SK-N-SH treated with all-trans-retinoic acid at 6 μM for 48 hours (cell line): ENCODE results near the gene MESP2.

Source experiments
- ARNTL ChIP-seq: fragments of 450-650 bp; formaldehyde crosslinking; IDR thresholded peaks from 2 replicates; pipeline ENCODE4 v1.5.0; 2020; ENCODE audit warnings: low read depth, mild to moderate bottlenecking, moderate library complexity, borderline replicate concordance
- BACH2 ChIP-seq: fragments of 250-450 bp; sonication (Bioruptor Pico); IDR thresholded peaks from 2 replicates; pipeline ENCODE4 v1.9.0; 2021; ENCODE audit warnings: mild to moderate bottlenecking, borderline replicate concordance
- CREB5 ChIP-seq: fragments of 250-450 bp; sonication (Bioruptor Pico); IDR thresholded peaks from 2 replicates; pipeline ENCODE4 v1.5.1; 2020; ENCODE audit warnings: low read depth, mild to moderate bottlenecking, moderate library complexity
- ESRRG ChIP-seq: fragments of 250-450 bp; sonication (Bioruptor Pico); IDR thresholded peaks from 2 replicates; pipeline ENCODE4 v1.6.1; 2021; ENCODE audit warnings: mild to moderate bottlenecking
- POU6F1 ChIP-seq: fragments of 250-450 bp; sonication (Bioruptor Pico); IDR thresholded peaks from 2 replicates; pipeline ENCODE4 v1.8.0; 2021; ENCODE audit warnings: low read depth, mild to moderate bottlenecking, moderate library complexity, borderline replicate concordance
- RARB ChIP-seq: fragments of 250-450 bp; sonication (Bioruptor Pico); IDR thresholded peaks from 2 replicates; pipeline ENCODE4 v1.8.0; 2021; ENCODE audit warnings: mild to moderate bottlenecking, moderate library complexity
- TCF4 ChIP-seq: fragments of 250-450 bp; sonication (Bioruptor Pico); IDR thresholded peaks from 2 replicates; pipeline ENCODE4 v1.8.0; 2021; ENCODE audit warnings: mild to moderate bottlenecking, moderate library complexity, borderline replicate concordance
- ZC3H10 ChIP-seq: fragments of 250-450 bp; sonication (Bioruptor Pico); IDR thresholded peaks from 2 replicates; pipeline ENCODE4 v1.5.1; 2021; ENCODE audit warnings: mild to moderate bottlenecking, moderate library complexity
- ZFP3 ChIP-seq: fragments of 250-450 bp; sonication (Bioruptor Pico); IDR thresholded peaks from 2 replicates; pipeline ENCODE4 v1.5.0; 2020; ENCODE audit warnings: mild to moderate bottlenecking, moderate library complexity
- ZFP30 ChIP-seq: fragments of 450-650 bp; formaldehyde crosslinking; IDR thresholded peaks from 2 replicates; pipeline ENCODE4 v1.5.0; 2022; ENCODE audit warnings: mild to moderate bottlenecking, moderate library complexity
- ZNF565 ChIP-seq: fragments of 450-650 bp; formaldehyde crosslinking; conservative IDR thresholded peaks from 2 replicates; pipeline ENCODE4 v1.5.0; 2020; ENCODE audit warnings: low read depth, mild to moderate bottlenecking, moderate library complexity
- ZNF8 ChIP-seq: fragments of 450-650 bp; formaldehyde crosslinking; IDR thresholded peaks from 2 replicates; pipeline ENCODE4 v1.5.0; 2020; ENCODE audit warnings: mild to moderate bottlenecking, moderate library complexity
- TF ChIP-seq, protein P1 (sequence below): fragments of 250-450 bp; sonication (Bioruptor Pico); IDR thresholded peaks from 2 replicates; pipeline ENCODE4 v1.5.1; 2021; ENCODE audit warnings: mild to moderate bottlenecking, moderate library complexity
- TF ChIP-seq, protein P2 (sequence below): fragments of 250-450 bp; sonication (Bioruptor Pico); IDR thresholded peaks from 2 replicates; pipeline ENCODE4 v1.8.0; 2020; ENCODE audit warnings: mild to moderate bottlenecking, moderate library complexity, borderline replicate concordance

GRCh38 chr15:89749054-89749453 is 27.1 kb upstream of the MESP2 start:
- TF ChIP-seq ZC3H10 (CRISPR knock-in tag) (no peak), ZNF565 (no peak), CREB5 (CRISPR knock-in tag) (no peak), ZNF8 (CRISPR knock-in tag) (no peak), ZFP30 (CRISPR knock-in tag) (no peak), ARNTL (CRISPR knock-in tag) (no peak), ZFP3 (no peak), ESRRG (CRISPR knock-in tag) (no peak), RARB (CRISPR knock-in tag) (no peak), TCF4 (CRISPR knock-in tag) (no peak), BACH2 (CRISPR knock-in tag) (no peak), POU6F1 (CRISPR knock-in tag) (no peak)
- TF ChIP-seq, protein P1, sequence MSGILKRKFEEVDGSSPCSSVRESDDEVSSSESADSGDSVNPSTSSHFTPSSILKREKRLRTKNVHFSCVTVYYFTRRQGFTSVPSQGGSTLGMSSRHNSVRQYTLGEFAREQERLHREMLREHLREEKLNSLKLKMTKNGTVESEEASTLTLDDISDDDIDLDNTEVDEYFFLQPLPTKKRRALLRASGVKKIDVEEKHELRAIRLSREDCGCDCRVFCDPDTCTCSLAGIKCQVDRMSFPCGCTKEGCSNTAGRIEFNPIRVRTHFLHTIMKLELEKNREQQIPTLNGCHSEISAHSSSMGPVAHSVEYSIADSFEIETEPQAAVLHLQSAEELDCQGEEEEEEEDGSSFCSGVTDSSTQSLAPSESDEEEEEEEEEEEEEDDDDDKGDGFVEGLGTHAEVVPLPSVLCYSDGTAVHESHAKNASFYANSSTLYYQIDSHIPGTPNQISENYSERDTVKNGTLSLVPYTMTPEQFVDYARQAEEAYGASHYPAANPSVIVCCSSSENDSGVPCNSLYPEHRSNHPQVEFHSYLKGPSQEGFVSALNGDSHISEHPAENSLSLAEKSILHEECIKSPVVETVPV (CRISPR knock-in tag): no peak
- TF ChIP-seq, protein P2, sequence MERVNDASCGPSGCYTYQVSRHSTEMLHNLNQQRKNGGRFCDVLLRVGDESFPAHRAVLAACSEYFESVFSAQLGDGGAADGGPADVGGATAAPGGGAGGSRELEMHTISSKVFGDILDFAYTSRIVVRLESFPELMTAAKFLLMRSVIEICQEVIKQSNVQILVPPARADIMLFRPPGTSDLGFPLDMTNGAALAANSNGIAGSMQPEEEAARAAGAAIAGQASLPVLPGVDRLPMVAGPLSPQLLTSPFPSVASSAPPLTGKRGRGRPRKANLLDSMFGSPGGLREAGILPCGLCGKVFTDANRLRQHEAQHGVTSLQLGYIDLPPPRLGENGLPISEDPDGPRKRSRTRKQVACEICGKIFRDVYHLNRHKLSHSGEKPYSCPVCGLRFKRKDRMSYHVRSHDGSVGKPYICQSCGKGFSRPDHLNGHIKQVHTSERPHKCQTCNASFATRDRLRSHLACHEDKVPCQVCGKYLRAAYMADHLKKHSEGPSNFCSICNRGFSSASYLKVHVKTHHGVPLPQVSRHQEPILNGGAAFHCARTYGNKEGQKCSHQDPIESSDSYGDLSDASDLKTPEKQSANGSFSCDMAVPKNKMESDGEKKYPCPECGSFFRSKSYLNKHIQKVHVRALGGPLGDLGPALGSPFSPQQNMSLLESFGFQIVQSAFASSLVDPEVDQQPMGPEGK (CRISPR knock-in tag): no peak
